AG04449 (cell line): Measurements from ENCODE around the gene IFNLR1.

Experiments
- CTCF ChIA-PET: fragments of 350-600 bp; formaldehyde crosslinking; extraction: SDS; loops from one replicate; lab custom pipeline; 2021; ENCODE audit warnings: antibody characterized with exemption; lab: Yijun Ruan, JAX
- POLR2A ChIA-PET: fragments of 400-600, 350-600 bp; formaldehyde crosslinking; extraction: SDS; loops from one replicate; lab custom pipeline; 2020; ENCODE audit warnings: antibody characterized with exemption, inconsistent platforms; lab: Yijun Ruan, JAX
- DNase-seq: peaks from one replicate; pipeline ENCODE4 v3.0.0-alpha.2; 2010; ENCODE audit warnings: low read depth, low spot score
- H3K4me3 ChIP-seq: 2 replicates; pipeline ENCODE4 v1.5.1; 2011; ENCODE audit warnings: low read depth, mild to moderate bottlenecking, control low read depth, low read length
- CTCF ChIP-seq: IDR thresholded peaks from one replicate; pipeline ENCODE4 v1.5.1; 2011; ENCODE audit warnings: mild to moderate bottlenecking, moderate library complexity, low read length, control low read depth, inconsistent platforms; ENCODE audit not compliant: insufficient read depth; ENCODE audit errors: missing control alignments

IFNLR1 gene

GRCh38 chr1:24168245-24168644 is 18.8 kb downstream of the IFNLR1 start:
- TF ChIP-seq CTCF = no peak
- ChIA-PET CTCF (interaction anchor here (1.1 to 2.9 kb wide), 8 partner anchors 14 to 223 kb away, joined by 3 to 17 read pairs (median 8); no protein-coding TSS in a partner anchor), POLR2A (no interaction called here)
- no peak for DNase-seq
- H3K4me3 ChIP-seq = no peak overlapping the region

- DNase-seq = no peak
- no peak overlapping the region for H3K4me3 ChIP-seq
- ChIA-PET POLR2A (no interaction called here), CTCF (interaction anchor here (1.1 to 2.9 kb wide), 6 partner anchors 13 to 224 kb away, joined by 3 to 17 read pairs (median 8); no protein-coding TSS in a partner anchor)
- TF ChIP-seq CTCF = no peak
Observed at GRCh38 chr1:24167008-24167407, 20.1 kb downstream of the IFNLR1 start.

- ChIA-PET POLR2A (no interaction called here), CTCF (interaction anchor here (1.0 to 5.7 kb wide), 3 partner anchors 11 to 94 kb away, joined by 3 to 40 read pairs (median 4); no protein-coding TSS in a partner anchor)
- no peak for DNase-seq
- TF ChIP-seq CTCF = no peak
- no peak overlapping the region for H3K4me3 ChIP-seq
Observed at GRCh38 chr1:24165500-24165899, 21.6 kb downstream of the IFNLR1 start.

GRCh38 chr1:24164004-24164403 is 23.1 kb downstream of the IFNLR1 start:
- DNase-seq = no peak
- POLR2A ChIA-PET = no interaction called here
- TF ChIP-seq CTCF = no peak
- H3K4me3 ChIP-seq = no peak overlapping the region
- CTCF ChIA-PET = interaction anchor here (5.7 kb wide), 1 partner anchor 13 kb away, joined by 40 read pairs; no protein-coding TSS in a partner anchor

- ChIA-PET POLR2A (no interaction called here), CTCF (interaction anchor here (0.9 to 5.7 kb wide), 4 partner anchors 11 to 230 kb away, joined by 3 to 40 read pairs (median 4); no protein-coding TSS in a partner anchor)
- no peak for DNase-seq
- TF ChIP-seq CTCF = no peak
- H3K4me3 ChIP-seq = no peak overlapping the region
Observed at GRCh38 chr1:24162201-24162600, 24.9 kb downstream of the IFNLR1 start.

GRCh38 chr1:24161270-24161669 is 25.8 kb downstream of the IFNLR1 start:
- TF ChIP-seq CTCF = no peak
- ChIA-PET CTCF (interaction anchor here (0.7 to 5.7 kb wide), 4 partner anchors 10 to 231 kb away, joined by 3 to 40 read pairs (median 4); no protein-coding TSS in a partner anchor), POLR2A (no interaction called here)
- DNase-seq = no peak
- no peak overlapping the region for H3K4me3 ChIP-seq
